HepG2 (cell line): Measurements from ENCODE around the gene RRAD. TPM values are rescaled to one million over a fixed set of nuclear protein-coding genes. Genes with fewer than 3 reads are reported as not detected.
A peak's percentile ranks its signal among the peaks of the same experiment; 100 is the strongest.

Experiments used
- ATRX ChIP-seq: sonication (generic); formaldehyde crosslinking; IDR thresholded peaks from 2 replicates; pipeline ENCODE4 v1.4.0; 2020; ENCODE audit warnings: missing genetic modification reagents, borderline replicate concordance
- FOXO1 ChIP-seq: sonication (generic); formaldehyde crosslinking; IDR thresholded peaks from 2 replicates; pipeline ENCODE4 v1.4.0; 2020; ENCODE audit warnings: missing genetic modification reagents
- RFXAP ChIP-seq: sonication (generic); formaldehyde crosslinking; IDR thresholded peaks from 2 replicates; pipeline ENCODE4 v1.4.0; 2020; ENCODE audit warnings: missing genetic modification reagents, borderline replicate concordance
- ZNF260 ChIP-seq: sonication (generic); formaldehyde crosslinking; IDR thresholded peaks from 2 replicates; pipeline ENCODE4 v1.4.0; 2020; ENCODE audit warnings: missing genetic modification reagents, low read depth, mild to moderate bottlenecking, borderline replicate concordance
- polyA plus RNA-seq, 8 experiments: library from polyadenylated mRNA; depleted of rRNA in 3 of 8; stranded (reverse) in 7 of 8; unstranded in 1 of 8; fragments of >200 nt; fragmentation: Illumina TruSeq in 4 of 8; extraction: Trizol in 4 of 8; gene quantifications; 2 replicates each; pipeline versions ENCODE4 v1.2.1 to v1.2.3, GENCODE V29; 2011 to 2016; ENCODE audit warnings: low read depth in 4 of 8, missing spikeins in 1 of 8, mixed read lengths in 1 of 8; ENCODE audit not compliant: insufficient read depth in 1 of 8
- total RNA-seq, 5 experiments: library from RNA; depleted of rRNA; stranded (reverse); fragments of >200 nt; fragmentation: Illumina TruSeq; extraction: Trizol; gene quantifications; 2 replicates each; pipeline ENCODE4 v1.2.3, GENCODE V29; 2016; ENCODE audit warnings: low read depth in 1 of 5
- TF ChIP-seq, protein P1 (sequence below): sonication (generic); formaldehyde crosslinking; IDR thresholded peaks from 2 replicates; pipeline ENCODE4 v1.4.0; 2020; ENCODE audit warnings: mild to moderate bottlenecking, missing genetic modification reagents
- TF ChIP-seq, protein P2 (sequence below): sonication (generic); formaldehyde crosslinking; IDR thresholded peaks from 2 replicates; pipeline ENCODE4 v1.5.0; 2020; ENCODE audit warnings: missing genetic modification reagents, mild to moderate bottlenecking, borderline replicate concordance
- TF ChIP-seq, protein P3 (sequence below), 2 experiments: fragments of 450-650 bp in 1 of 2; sonication (generic) in 1 of 2; formaldehyde crosslinking in 1 of 2; IDR thresholded peaks; 2 replicates each; pipeline versions ENCODE4 v1.6.1 to v1.8.0; 2016 to 2022; ENCODE audit warnings: antibody characterized with exemption in 1 of 2, mild to moderate bottlenecking in 1 of 2, missing genetic modification reagents in 1 of 2
- TF ChIP-seq, protein P4 (sequence below): sonication (generic); formaldehyde crosslinking; conservative IDR thresholded peaks from 2 replicates; pipeline ENCODE4 v1.8.0; 2022; ENCODE audit warnings: mild to moderate bottlenecking, moderate library complexity, missing genetic modification reagents

The RRAD gene
- total and polyA plus RNA-seq, 2 of the 13 experiments (the other 11 are each of a cell fraction or from before 2014, with no cell fraction given), result 0.80 to 1.1 TPM

DNA sequence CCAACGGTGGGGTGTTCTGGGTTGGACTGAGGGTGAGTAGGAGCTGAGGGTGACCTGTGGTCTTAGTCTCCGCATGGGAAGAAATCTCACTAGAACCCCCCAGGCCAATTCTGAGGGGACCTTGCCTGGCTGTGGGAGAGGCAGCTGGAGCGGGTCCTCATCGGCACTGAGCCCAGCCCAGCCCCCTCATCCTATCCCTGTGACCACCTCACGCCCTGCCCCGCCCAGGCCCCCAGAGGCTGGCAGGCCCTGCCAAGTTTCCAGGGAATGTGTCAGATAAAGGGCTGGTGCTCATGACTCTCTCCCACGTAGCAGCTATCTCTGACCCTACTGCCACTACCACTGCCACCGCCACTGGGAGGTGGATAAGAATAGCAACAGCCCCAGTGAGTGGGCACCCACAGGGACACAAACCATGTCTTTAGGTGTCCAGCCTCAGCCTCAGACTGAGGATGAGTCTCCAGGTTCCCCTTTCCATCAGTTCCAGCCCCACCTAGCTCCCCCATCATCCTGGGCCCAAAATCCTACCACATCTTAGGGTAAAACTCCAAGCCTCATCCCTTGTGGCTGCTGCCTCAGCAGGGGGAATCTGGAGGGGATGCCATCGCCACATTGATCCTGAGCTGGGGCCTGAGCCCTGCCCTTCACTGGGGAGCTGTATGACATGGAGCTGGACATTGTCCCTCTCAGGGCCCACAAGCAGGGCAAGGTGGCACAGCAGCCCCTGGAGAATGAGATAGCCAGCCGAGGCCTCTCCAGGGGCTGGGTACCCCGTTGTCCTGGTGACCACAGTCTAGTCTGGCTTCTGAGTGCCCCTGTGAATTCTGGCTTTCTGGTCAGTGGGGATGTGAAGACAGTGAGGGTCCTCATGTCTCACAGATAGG, 21.5 kb downstream of the RRAD start (continued):
- TF ChIP-seq, protein P1, sequence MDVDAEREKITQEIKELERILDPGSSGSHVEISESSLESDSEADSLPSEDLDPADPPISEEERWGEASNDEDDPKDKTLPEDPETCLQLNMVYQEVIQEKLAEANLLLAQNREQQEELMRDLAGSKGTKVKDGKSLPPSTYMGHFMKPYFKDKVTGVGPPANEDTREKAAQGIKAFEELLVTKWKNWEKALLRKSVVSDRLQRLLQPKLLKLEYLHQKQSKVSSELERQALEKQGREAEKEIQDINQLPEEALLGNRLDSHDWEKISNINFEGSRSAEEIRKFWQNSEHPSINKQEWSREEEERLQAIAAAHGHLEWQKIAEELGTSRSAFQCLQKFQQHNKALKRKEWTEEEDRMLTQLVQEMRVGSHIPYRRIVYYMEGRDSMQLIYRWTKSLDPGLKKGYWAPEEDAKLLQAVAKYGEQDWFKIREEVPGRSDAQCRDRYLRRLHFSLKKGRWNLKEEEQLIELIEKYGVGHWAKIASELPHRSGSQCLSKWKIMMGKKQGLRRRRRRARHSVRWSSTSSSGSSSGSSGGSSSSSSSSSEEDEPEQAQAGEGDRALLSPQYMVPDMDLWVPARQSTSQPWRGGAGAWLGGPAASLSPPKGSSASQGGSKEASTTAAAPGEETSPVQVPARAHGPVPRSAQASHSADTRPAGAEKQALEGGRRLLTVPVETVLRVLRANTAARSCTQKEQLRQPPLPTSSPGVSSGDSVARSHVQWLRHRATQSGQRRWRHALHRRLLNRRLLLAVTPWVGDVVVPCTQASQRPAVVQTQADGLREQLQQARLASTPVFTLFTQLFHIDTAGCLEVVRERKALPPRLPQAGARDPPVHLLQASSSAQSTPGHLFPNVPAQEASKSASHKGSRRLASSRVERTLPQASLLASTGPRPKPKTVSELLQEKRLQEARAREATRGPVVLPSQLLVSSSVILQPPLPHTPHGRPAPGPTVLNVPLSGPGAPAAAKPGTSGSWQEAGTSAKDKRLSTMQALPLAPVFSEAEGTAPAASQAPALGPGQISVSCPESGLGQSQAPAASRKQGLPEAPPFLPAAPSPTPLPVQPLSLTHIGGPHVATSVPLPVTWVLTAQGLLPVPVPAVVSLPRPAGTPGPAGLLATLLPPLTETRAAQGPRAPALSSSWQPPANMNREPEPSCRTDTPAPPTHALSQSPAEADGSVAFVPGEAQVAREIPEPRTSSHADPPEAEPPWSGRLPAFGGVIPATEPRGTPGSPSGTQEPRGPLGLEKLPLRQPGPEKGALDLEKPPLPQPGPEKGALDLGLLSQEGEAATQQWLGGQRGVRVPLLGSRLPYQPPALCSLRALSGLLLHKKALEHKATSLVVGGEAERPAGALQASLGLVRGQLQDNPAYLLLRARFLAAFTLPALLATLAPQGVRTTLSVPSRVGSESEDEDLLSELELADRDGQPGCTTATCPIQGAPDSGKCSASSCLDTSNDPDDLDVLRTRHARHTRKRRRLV, result no peak
- TF ChIP-seq, protein P2, sequence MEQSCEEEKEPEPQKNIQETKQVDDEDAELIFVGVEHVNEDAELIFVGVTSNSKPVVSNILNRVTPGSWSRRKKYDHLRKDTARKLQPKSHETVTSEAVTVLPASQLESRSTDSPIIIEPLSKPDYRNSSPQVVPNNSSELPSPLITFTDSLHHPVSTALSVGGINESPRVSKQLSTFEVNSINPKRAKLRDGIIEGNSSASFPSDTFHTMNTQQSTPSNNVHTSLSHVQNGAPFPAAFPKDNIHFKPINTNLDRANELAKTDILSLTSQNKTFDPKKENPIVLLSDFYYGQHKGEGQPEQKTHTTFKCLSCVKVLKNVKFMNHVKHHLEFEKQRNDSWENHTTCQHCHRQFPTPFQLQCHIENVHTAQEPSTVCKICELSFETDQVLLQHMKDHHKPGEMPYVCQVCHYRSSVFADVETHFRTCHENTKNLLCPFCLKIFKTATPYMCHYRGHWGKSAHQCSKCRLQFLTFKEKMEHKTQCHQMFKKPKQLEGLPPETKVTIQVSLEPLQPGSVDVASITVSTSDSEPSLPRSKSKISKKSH (CRISPR knock-in tag), result peak; percentile 14; the same call in 1 of the 2 replicates
- TF ChIP-seq ATRX (CRISPR knock-in tag) (no peak), ZNF260 (CRISPR knock-in tag) (no peak), FOXO1 (CRISPR knock-in tag) (no peak; the same call in 1 of the 2 replicates), RFXAP (CRISPR knock-in tag) (no peak)
- TF ChIP-seq, protein P3, sequence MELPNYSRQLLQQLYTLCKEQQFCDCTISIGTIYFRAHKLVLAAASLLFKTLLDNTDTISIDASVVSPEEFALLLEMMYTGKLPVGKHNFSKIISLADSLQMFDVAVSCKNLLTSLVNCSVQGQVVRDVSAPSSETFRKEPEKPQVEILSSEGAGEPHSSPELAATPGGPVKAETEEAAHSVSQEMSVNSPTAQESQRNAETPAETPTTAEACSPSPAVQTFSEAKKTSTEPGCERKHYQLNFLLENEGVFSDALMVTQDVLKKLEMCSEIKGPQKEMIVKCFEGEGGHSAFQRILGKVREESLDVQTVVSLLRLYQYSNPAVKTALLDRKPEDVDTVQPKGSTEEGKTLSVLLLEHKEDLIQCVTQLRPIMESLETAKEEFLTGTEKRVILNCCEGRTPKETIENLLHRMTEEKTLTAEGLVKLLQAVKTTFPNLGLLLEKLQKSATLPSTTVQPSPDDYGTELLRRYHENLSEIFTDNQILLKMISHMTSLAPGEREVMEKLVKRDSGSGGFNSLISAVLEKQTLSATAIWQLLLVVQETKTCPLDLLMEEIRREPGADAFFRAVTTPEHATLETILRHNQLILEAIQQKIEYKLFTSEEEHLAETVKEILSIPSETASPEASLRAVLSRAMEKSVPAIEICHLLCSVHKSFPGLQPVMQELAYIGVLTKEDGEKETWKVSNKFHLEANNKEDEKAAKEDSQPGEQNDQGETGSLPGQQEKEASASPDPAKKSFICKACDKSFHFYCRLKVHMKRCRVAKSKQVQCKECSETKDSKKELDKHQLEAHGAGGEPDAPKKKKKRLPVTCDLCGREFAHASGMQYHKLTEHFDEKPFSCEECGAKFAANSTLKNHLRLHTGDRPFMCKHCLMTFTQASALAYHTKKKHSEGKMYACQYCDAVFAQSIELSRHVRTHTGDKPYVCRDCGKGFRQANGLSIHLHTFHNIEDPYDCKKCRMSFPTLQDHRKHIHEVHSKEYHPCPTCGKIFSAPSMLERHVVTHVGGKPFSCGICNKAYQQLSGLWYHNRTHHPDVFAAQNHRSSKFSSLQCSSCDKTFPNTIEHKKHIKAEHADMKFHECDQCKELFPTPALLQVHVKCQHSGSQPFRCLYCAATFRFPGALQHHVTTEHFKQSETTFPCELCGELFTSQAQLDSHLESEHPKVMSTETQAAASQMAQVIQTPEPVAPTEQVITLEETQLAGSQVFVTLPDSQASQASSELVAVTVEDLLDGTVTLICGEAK (IDR thresholded peaks at IDR 0.05), result no peak
- TF ChIP-seq, protein P3 (CRISPR knock-in tag; IDR thresholded peaks at IDR 0.05), result 0 out of 2 replicates have a peak, but pooled peaks have one; percentile 41
- TF ChIP-seq, protein P4, sequence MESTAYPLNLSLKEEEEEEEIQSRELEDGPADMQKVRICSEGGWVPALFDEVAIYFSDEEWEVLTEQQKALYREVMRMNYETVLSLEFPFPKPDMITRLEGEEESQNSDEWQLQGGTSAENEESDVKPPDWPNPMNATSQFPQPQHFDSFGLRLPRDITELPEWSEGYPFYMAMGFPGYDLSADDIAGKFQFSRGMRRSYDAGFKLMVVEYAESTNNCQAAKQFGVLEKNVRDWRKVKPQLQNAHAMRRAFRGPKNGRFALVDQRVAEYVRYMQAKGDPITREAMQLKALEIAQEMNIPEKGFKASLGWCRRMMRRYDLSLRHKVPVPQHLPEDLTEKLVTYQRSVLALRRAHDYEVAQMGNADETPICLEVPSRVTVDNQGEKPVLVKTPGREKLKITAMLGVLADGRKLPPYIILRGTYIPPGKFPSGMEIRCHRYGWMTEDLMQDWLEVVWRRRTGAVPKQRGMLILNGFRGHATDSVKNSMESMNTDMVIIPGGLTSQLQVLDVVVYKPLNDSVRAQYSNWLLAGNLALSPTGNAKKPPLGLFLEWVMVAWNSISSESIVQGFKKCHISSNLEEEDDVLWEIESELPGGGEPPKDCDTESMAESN, result no peak
